SKM-1 treated with dmso at 0.1 percent for 144 hours (cell line): ENCODE results near the gene INAVA.
"Not testable (repeated sequence)": the region's sequence is repeated elsewhere in the genome, so short reads cannot be mapped to it uniquely, and the experiment has no call there.

Experiments
- DNase-seq: peaks from one replicate; lab custom pipeline; 2025; ENCODE audit not compliant: unreplicated experiment; lab: John Stamatoyannopoulos, UW

INAVA gene

GRCh38 chr1:200960948-200961340, 66.2 kb downstream of the INAVA start:
- no peak for DNase-seq

- DNase-seq, result not testable (repeated sequence)
These were observed 67.5 kb downstream of the INAVA start for GRCh38 chr1:200962151-200962550.

- DNase-seq, result no peak
These were observed 67.9 kb downstream of the INAVA start for GRCh38 chr1:200962631-200963030.

GRCh38 chr1:200963076-200963475, 68.4 kb downstream of the INAVA start:
- DNase-seq, result no peak

GRCh38 chr1:200963888-200964287, 69.2 kb downstream of the INAVA start:
- DNase-seq, result not testable (repeated sequence)
